Breast epithelium (tissue), 4 donors: ENCODE measurements around the gene DUS2. TPM values are rescaled to one million over a fixed set of nuclear protein-coding genes. Genes with fewer than 3 reads are reported as not detected.
"Not testable (repeated sequence)": the region's sequence is repeated elsewhere in the genome, so short reads cannot be mapped to it uniquely, and the experiment has no call there.

Experiments used
- DNase-seq, 2 donors: peaks; one replicate each; pipeline ENCODE4 v3.0.0-alpha.2; 2019; ENCODE audit warnings: low spot score in 2 of 2
- H3K27ac ChIP-seq, 2 donors: fragments of 200-600 bp; sonication (generic) in 1 of 2; one replicate each; pipeline ENCODE4 v1.5.1; 2016 to 2019; ENCODE audit warnings: mild to moderate bottlenecking in 1 of 2
- H3K27me3 ChIP-seq, 2 donors: fragments of 200-600 bp; sonication (generic) in 1 of 2; one replicate each; pipeline versions ENCODE4 v1.5.1 to v1.6.0; 2017 to 2019; ENCODE audit warnings: control low read depth in 1 of 2, mild to moderate bottlenecking in 1 of 2
- H3K36me3 ChIP-seq: fragments of 200-600 bp; one replicate; pipeline ENCODE4 v1.5.1; 2019
- H3K4me1 ChIP-seq, 2 donors: fragments of 200-600 bp; sonication (generic); one replicate each; pipeline ENCODE4 v1.5.1; 2016 to 2019; ENCODE audit warnings: control low read depth in 1 of 2
- H3K4me3 ChIP-seq, 3 donors: fragments of 200-600 bp; sonication (generic); 1 replicate in 2 of 3; 2 replicates in 1 of 3; pipeline ENCODE4 v1.5.1; 2016 to 2019; ENCODE audit warnings: mild to moderate bottlenecking in 3 of 3, moderate library complexity in 2 of 3
- H3K9me3 ChIP-seq, 2 donors: fragments of 200-600 bp; sonication (generic) in 1 of 2; one replicate each; pipeline ENCODE4 v1.5.1; 2016 to 2019; ENCODE audit warnings: control low read depth in 1 of 2
- POLR2A ChIP-seq: fragments of 450-650 bp; IDR thresholded peaks from one replicate; pipeline ENCODE4 v1.6.1; 2016; ENCODE audit warnings: antibody characterized with exemption, mild to moderate bottlenecking, moderate library complexity
- POLR2AphosphoS5 ChIP-seq, 3 donors: sonication (generic); formaldehyde crosslinking; IDR thresholded peaks; one replicate each; pipeline ENCODE4 v1.6.1; 2017; ENCODE audit warnings: antibody characterized with exemption in 3 of 3
- intact Hi-C: fragments of 100-400 bp; cut with DNase I; formaldehyde crosslinking; loops from one replicate; pipeline ENCODE4 v1.15.1; 2023; ENCODE audit warnings: low total_unique reads
- total RNA-seq, 3 donors: library from RNA; depleted of rRNA; stranded (reverse); fragments of >200 nt; gene quantifications; one replicate each; pipeline ENCODE4 v1.1.0, GENCODE V29; 2016
- TF ChIP-seq, protein P1 (sequence below), 3 donors: fragments of 450-650 bp; IDR thresholded peaks; one replicate each; pipeline ENCODE4 v1.5.1; 2016 to 2017; ENCODE audit warnings: antibody characterized with exemption in 3 of 3, mild to moderate bottlenecking in 3 of 3, moderate library complexity in 3 of 3

DUS2 gene
- total RNA-seq, 3 donors from 2014 or later: 6.9 to 10.5 (median 7.7) TPM

DNA sequence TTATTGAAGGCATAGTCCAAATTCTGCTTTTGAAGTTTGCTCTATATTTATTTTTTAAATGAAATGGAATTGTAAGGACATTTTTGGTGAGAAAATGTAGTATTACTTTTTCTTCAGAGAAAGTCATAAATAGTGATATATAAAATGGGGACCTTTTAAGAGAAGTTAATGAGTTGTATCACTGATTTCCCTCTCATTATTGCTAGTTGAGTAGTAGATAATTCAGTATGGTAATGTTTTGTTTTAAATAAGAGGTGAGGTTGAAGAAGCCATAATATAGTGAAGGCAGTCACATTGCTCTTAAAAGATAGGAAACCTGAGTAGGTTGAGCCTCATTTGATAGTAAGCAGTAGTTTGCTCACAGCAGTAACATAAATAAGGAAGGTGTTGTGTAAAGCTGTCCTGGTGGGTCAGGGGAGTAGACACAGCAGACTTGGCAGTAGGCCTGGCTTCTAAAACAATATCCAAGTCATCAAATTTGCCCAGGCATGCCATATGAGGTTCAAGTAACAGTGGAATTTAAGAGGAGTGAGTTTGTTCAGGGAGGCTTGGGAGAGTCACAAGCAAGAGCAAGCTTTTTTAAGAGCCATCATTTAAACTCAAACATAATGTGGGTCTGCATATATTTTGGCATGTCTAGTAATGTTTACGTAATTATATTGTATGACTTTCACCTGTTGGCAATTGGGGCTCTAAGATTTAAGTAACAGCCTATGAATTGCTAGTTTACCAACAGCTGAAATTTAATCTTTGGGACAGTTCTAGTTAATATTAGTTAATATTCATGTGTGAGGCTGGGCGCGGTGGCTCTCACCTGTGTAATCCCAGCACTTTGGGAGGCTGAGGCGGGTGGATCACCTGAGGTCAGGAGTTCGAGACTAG is 68.5 kb downstream of the DUS2 start:
- TF ChIP-seq POLR2AphosphoS5 (IDR thresholded peaks at IDR 0.05) (no peak), POLR2A (no peak)
- TF ChIP-seq, protein P1, sequence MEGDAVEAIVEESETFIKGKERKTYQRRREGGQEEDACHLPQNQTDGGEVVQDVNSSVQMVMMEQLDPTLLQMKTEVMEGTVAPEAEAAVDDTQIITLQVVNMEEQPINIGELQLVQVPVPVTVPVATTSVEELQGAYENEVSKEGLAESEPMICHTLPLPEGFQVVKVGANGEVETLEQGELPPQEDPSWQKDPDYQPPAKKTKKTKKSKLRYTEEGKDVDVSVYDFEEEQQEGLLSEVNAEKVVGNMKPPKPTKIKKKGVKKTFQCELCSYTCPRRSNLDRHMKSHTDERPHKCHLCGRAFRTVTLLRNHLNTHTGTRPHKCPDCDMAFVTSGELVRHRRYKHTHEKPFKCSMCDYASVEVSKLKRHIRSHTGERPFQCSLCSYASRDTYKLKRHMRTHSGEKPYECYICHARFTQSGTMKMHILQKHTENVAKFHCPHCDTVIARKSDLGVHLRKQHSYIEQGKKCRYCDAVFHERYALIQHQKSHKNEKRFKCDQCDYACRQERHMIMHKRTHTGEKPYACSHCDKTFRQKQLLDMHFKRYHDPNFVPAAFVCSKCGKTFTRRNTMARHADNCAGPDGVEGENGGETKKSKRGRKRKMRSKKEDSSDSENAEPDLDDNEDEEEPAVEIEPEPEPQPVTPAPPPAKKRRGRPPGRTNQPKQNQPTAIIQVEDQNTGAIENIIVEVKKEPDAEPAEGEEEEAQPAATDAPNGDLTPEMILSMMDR (IDR thresholded peaks at IDR 0.05): no peak
- H3K27ac ChIP-seq: peak overlapping the region; percentile 4 to 12
- no peak overlapping the region for H3K4me3 ChIP-seq
- no peaks in the 10 kb centered on the region for H3K9me3 ChIP-seq
- no peaks in the 10 kb centered on the region for H3K36me3 ChIP-seq
- no peaks in the 10 kb centered on the region for H3K27me3 ChIP-seq
- intact Hi-C loops: loop anchor here (5.0 kb wide), 1 partner anchor 574 kb away; no protein-coding TSS in a partner anchor
- H3K4me1 ChIP-seq: peaks cover 0 to 14% of the 10 kb centered on the region in 2 donors
- DNase-seq: no peak

DNA sequence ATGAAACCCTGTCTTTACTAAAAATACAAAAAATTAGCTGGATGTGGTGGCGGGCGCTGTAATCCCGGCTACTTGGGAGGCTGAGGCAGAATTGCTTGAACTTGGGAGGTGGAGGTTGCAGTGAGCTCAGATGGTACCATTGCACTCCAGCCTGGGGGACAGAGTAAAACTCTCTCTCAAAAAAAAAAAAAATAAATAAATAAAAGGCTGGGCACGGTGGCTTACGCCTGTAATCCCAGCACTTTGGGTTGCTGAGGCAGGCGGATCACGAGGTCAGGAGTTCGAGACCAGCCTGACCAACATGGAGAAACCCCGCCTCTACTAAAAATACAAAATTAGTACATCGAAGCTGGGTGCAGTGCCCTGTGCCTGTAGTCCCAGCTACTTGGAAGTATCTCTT is 69.2 kb downstream of the DUS2 start:
- not testable (repeated sequence) for H3K9me3 ChIP-seq, H3K4me3 ChIP-seq, H3K36me3 ChIP-seq, DNase-seq, H3K27me3 ChIP-seq
- H3K27ac ChIP-seq: peak overlapping the region; percentile 4 to 12
- intact Hi-C loops: loop anchor here (5.0 kb wide), 1 partner anchor 575 kb away; no protein-coding TSS in a partner anchor
- peaks cover 0 to 14% of the 10 kb centered on the region in 2 donors for H3K4me1 ChIP-seq

DNA sequence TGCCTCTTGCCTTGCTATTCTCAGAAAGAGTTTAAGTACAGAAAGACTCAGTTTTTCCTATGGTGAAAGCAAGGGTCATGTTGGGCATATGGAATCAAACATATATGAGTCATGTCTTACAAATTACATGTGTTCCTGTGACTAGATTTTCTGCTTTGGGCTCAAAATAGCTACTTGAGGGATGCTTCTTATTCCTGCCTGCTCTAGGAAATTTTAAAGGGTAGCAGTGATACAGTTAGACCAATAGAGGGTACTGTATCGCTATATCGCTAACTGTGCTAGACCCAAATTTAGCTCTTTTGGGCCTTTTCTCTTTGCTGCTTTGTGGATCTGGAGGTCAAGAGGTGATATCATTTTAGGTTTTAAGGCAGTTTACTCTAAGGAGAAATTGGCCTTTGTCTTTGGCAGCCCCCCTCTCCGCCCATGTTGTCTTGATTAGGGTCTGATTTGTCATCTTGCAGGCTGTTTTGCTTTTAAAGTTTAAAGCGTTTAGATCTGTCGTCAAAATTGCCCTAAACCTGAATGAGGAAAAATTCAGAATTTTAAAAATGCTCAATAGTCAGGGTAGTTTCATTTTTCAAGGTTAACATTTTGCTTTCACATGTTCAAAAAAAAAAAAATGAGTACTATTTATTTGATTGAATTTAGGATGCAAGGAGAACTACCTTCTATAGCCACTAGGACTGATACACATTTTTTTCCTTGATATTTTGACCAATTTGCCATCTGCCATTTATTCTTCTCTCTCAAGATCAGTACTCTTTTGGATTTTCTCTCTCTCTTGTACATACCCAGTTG is 70.9 kb downstream of the DUS2 start:
- Histone ChIP-seq H3K9me3 (no peaks in the 10 kb centered on the region), H3K27ac (no peak overlapping the region), H3K36me3 (no peaks in the 10 kb centered on the region), H3K4me3 (no peak overlapping the region), H3K4me1 (peaks cover 0 to 8% of the 10 kb centered on the region in 2 donors), H3K27me3 (no peaks in the 10 kb centered on the region)
- no peak for TF ChIP-seq POLR2AphosphoS5 (IDR thresholded peaks at IDR 0.05)
- TF ChIP-seq, protein P1 (IDR thresholded peaks at IDR 0.05): peak in 2 of 3 donors; percentile 29 to 59
- intact Hi-C loops: loop anchor here (5.0 kb wide), 1 partner anchor 577 kb away; no protein-coding TSS in a partner anchor
- no peak for DNase-seq

DNA sequence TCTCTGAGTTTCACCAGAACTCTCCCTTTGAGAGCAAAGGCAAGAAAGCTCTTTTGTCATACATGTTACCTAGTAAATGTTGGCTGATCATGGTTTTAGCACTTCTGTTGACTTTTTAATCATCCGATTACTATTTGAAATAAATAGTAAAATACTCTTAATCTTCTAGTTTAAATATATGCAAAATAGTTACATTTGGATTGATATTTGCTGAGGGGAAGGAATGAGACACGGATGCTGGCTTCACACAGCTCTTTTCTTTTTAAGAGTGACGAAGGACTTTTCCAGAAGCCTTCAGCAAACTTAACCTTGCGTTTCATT is 71.5 kb downstream of the DUS2 start:
- DNase-seq: no peak
- Histone ChIP-seq H3K9me3 (no peaks in the 10 kb centered on the region), H3K27ac (no peak overlapping the region), H3K36me3 (no peaks in the 10 kb centered on the region), H3K4me3 (no peak overlapping the region), H3K27me3 (no peaks in the 10 kb centered on the region), H3K4me1 (peaks cover 0 to 8% of the 10 kb centered on the region in 2 donors)
- TF ChIP-seq POLR2A: no peak
- TF ChIP-seq POLR2AphosphoS5 (IDR thresholded peaks at IDR 0.05): no peak
- TF ChIP-seq, protein P1 (IDR thresholded peaks at IDR 0.05): no peak
- intact Hi-C loops: loop anchor here (5.0 kb wide), 1 partner anchor 577 kb away; no protein-coding TSS in a partner anchor

DNA sequence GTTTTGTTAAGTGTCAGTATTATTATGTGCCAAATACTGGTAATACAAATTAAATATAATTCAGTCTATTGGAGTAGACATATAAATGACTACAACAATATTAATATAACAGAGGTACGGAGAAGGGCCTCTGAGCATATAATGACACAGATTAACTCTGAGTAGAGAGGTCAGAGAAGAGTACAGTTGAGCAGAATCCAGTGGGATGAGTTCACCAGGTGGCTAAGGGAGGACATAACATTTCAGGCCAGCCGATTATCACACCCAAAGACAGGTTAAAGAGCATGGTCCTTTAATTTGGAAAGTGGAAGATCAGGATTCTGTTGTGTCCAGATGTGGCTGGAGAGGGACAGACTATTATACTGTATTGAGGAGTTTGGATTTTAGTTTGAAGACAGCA is 73.4 kb downstream of the DUS2 start:
- intact Hi-C loops: no loop called here
- no peak for DNase-seq
- Histone ChIP-seq H3K4me3 (no peak overlapping the region), H3K27ac (no peak overlapping the region), H3K9me3 (no peaks in the 10 kb centered on the region), H3K36me3 (no peaks in the 10 kb centered on the region), H3K27me3 (no peaks in the 10 kb centered on the region), H3K4me1 (peaks cover 0 to 8% of the 10 kb centered on the region in 2 donors)
- no peak for TF ChIP-seq POLR2AphosphoS5 (IDR thresholded peaks at IDR 0.05)
- TF ChIP-seq, protein P1 (IDR thresholded peaks at IDR 0.05): no peak
- TF ChIP-seq POLR2A: no peak
